ENCODE results near the gene SKAP1.

GRCh38 chr17:48307255-48307654 is 122.8 kb downstream of the SKAP1 start:
- no peak for TF ChIP-seq CTCF (IDR thresholded peaks at IDR 0.05)
- TF ChIP-seq POLR2A (IDR thresholded peaks at IDR 0.05; ENCODE audit: low read depth), result no peak
- TF ChIP-seq POLR2AphosphoS5 (IDR thresholded peaks at IDR 0.05), result no peak

Data from esophagus muscularis mucosa (tissue), 3 donors.